ENCODE measurements around the gene TOP3A.
"Not testable (repeated sequence)": the region's sequence is repeated elsewhere in the genome, so short reads cannot be mapped to it uniquely, and the experiment has no call there.

TOP3A gene

DNA sequence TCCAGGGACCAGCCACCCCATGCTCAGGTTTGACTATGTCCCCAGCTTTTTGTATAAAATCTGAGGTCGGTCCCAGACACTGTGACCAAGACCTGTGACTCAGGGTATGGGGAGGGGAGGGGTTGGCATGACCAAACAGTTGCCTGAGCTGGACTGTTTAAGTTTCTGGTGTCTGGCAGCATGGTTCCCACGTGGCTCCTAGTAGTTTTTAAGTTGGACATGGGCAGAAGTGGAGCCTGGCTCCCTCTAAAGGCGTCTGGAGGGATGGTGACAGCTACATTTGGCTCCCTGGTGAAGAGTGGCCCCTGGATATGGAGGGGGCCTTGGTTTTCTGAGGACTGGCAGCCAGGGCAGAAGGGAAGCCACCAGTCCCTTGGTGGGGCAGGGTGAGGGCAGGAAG is 8.2 kb upstream of the TOP3A start:
- DNase-seq = no peak

DNA sequence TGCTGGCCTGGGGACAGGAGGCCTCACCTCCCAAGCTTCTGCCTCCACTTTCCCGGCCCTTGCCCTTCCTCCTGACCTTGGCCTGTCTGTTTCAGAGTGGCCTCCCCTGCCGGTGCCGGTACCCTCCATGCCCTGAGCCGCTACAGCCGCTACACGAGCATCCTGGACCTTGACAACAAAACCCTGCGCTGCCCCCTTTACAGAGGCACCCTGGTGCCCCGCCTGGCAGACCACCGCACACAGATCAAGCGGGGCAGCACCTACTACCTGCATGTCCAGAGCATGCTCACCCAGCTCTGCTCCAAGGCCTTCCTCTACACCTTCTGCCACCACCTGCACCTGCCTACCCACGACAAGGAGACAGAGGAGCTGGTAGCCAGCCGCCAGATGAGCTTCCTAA is 7.7 kb upstream of the TOP3A start:
- DNase-seq = no peak

DNA sequence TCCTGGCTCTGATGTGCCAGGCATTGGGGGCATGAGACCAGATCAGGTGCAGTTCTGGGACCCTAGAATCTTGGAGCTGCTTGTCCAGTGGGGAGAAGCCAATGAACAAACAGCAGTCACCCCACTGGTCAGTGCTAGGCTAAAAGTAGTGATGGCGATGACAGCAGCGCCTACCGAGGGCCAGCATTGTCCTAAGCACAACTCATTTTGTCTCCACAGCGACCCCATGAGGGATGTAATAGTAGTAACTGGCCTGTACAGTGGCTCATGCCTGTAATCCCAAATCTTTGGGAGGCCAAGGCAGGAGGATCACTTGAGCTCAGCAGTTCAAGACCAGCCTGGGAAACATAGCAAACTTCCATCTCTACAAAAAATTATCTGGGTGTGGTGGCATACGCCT is 6.5 kb upstream of the TOP3A start:
- DNase-seq = no peak

DNA sequence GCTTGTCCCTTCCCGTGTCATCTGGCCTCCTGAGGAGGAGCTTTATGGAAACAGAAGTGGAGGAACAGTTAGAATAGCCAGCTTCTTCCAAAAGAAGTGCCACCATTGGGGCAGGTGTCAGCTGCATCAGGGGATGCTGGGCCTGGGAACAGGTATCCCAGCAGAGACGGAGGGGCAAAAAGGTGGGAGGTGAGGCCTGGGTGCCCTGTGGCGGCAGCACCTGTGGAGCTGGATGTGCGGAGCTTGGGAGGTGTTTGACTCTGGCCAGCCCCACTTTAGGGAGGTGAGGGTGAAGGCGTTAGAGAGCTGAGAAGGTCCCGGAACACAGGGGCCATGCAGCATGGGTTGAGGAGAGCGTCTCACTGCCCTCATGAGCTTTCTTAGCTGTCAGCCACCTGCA is 5.5 kb upstream of the TOP3A start:
- no peak for DNase-seq

DNA sequence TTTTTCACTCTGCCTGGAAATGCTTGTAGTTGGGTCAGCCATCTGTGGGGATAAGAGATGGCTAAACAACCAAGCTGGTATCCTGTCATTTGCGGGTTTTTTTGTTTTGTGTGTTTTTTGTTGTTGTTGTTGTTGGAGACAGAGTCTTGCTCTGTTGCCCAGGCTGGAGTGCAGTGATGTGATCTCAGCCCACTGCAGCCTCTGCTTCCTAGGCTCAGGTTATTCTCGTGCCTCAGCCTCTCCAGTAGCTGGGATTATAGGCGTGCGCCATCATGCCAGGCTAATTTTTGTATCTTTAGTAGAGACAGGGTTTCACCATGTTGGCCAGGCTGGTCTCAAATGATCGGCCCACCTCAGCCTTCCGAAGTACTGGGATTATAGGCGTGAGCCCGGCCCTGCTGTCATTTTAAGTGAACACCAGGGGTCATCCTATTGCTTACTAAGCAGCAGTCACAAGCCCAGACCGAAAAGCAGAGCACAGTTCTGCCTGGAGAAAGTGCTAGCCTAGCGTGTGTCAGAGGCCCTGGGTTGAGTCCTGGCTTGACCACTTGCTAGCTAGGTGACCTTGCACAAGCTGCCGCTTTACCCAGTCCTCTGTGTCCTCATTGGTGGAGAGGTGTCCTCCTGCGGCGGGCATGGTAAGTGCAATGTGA is 4.9 kb upstream of the TOP3A start:
- DNase-seq = peak; percentile 32

DNA sequence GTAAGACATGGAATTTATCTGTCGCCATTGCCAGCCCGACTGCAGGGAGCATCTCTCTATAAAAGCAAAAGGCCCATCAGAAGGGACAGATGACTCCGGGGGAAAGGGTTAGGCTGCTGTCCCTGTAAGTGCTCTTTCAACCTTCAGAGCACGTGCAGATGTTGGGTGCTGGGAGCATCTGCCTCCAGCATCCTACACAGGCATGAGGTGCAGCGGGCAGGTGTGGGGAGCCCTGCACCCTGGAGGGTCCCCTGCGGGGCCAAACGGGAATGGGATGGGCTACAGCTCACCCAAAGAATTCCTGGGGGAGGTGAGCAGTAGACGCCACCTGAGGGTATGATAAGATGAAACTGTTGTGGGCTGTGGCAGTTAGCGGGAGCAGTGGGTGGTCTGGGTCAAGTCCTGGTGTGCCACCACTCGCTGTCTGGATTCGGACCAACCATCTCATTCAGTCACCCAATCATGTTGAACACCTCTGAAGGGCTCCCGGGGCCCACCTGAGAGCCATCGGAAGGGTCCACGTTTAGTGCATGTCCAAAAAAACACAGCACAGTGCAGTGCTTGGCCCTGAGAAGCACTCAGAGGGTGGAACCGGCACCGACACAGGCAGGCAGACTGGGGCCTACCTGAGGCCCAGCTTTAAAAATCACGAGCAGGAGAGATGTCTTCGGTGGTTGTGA is 4.1 kb upstream of the TOP3A start:
- no peak for DNase-seq

DNA sequence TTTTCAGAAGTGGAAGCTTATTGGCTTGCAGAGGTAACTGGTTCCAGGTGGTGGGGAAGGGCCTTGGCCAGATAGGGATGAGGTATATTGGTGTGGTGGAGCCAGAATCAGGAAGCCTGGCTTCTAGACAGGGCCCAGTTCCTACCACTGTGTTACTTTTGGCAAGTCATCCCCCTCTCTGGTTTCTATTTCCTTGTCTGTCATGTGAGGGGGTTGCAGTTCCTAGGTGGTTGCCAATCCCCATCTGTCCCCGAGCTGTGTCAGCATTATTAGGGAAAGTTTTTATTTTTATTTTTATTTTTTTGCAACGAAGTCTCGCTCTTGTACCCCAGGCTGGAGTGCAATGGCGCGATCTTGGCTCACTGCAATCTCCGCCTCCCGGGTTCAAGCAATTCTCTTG is 3.3 kb upstream of the TOP3A start:
- no peak for DNase-seq

DNA sequence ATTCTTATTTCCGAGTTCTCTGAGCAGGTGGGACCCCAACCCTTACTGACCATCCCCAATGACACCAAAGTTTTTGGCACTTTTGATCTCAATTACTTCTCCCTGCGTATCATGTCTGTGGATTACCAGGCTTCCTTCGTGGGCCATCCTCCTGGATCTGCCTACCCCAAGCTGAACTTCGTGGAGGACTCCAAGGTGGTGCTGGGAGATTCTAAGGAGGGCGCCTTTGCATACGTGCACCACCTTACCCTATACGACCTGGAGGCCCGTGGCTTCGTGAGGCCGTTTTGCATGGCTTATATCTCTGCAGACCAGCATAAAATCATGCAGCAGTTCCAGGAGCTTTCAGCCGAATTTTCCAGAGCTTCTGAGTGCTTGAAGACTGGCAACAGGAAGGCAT is 1.2 kb upstream of the TOP3A start:
- DNase-seq = no peak

DNA sequence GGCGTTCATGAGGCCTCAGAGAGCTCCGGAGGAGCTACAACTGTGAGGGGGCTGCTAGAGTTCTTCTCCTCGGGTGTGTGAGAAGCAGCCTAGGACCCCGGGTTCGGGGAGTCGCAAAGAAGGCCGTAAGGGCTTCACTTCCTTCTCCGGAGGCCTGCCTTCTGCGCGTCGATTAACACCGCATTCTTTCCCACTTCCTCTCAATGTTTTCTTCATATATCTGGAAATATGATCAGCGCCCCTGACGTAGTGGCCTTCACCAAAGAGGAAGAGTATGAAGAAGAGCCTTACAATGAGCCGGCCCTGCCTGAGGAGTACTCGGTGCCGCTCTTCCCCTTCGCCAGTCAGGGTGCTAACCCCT is 748 bp upstream of the TOP3A start:
- no peak for DNase-seq

DNA sequence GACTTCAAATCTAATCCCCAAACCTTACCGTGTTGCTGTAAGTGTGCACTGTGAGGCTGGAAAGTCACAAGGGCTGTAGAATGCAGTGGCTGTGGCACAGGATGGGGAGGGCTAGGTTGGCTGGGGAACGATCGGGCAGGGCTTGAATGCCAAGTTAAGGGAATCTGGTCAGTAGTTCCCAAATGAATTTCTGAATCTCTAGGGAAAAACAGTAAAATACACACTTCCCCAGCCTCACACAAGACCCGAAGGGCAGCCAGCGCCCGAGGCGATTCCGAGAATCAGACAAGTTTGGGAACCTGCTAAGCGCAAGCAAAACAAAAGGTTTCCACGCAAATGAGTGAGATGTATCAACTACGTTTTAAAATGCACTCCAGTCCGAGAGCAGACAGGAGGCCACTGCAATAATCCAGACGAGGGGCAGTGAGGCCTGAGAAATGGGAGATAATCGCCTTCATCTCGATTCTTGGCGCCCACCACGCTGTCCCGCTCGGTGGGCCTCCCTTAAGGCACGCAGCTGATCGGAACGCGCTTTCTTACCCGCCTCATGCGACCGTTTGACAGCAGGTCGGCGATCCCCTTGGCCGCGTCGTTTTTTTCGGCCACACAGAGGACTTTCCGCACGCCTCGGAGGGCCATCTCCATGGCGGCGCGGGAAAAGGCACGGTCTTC is 599 bp downstream of the TOP3A start:
- no peak for DNase-seq

DNA sequence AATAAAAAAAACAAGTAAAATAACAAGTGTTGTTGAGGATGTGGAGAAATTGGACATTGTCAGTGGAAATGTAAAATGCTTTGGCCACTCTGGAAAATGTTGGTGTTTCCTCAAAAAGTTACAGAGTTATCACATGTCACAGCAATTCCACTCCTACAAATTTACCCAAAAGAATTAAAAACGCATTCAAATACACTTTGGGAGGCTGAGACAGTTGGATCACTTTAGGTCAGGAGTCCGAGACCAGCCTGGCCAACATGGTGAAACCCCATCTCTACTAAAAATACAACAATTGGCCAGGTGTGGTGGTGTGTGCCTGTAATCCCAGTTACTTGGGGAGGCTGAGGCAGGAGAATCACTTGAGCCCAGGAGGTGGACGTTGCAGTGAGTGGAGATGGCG is 5.6 kb downstream of the TOP3A start:
- DNase-seq = no peak

DNA sequence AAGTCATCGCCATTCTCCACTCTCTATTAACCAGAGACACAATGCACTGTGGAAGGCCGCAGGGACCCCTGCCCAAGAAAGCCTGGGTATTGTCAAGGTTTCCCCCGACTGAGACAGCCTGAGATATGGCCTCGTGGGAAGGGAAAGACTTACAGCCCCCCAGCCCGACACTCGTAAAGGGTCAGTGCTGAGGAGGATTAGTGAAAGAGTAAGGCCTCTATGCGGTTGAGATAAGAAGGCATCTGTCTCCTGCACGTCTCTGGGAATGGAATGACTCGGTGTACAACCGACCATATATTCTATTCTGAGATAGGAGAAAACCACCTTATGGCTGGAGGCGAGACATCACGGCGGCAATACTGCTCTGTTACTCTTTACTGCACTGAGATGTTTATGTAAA is 11.6 kb downstream of the TOP3A start:
- not testable (repeated sequence) for DNase-seq

DNA sequence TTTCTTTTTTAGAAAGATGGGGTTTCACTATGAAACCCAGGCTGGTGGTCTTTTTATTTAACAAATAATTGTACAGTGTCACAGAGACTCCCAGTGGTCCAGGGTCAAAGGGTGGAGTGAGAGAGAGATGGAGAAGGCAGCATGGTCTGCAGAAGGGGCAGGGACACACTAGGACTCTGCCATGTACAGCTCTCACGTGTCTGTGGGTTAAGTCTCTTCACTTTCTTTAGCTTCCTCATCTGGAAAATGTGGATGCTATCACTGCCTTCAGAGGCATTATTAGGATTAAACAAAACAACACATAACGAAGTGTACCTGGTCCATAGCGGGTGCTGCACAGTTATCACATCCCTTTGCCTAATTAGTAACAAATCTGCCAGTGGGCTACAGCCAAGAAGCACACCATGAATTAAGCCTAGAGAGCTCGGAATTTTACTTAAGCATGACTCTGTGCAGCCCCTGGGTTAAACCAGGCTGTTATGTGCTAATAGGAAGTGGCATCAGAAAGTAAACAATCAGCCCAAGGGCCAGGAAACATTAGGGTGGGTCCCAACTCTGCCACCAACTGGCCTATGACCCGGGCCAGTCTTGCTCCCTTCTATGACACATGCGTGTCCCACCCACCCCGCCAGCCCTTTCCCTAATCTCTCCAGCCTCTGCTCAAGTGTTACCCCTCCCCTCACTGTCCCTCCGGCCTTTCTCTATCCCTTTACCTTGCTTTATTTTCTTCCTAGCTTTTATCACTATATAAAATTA is 13.9 kb downstream of the TOP3A start:
- DNase-seq = no peak

DNA sequence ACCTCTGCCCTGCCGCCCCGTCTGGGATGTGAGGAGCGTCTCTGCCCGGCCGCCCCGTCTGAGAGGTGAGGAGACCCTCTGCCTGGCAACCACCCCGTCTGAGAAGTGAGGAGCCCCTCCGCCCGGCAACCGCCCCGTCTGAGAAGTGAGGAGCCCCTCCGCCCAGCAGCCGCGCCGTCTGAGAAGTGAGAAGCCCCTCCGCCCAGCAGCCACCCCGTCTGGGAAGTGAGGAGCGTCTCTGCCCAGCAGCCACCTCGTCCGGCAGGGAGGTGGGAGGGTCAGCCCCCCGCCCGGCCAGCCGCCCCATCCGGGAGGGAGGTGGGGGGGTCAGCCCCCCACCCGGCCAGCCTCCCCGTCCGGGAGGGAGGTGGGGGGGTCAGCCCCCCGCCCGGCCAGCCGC is 16.7 kb downstream of the TOP3A start:
- DNase-seq = not testable (repeated sequence)

DNA sequence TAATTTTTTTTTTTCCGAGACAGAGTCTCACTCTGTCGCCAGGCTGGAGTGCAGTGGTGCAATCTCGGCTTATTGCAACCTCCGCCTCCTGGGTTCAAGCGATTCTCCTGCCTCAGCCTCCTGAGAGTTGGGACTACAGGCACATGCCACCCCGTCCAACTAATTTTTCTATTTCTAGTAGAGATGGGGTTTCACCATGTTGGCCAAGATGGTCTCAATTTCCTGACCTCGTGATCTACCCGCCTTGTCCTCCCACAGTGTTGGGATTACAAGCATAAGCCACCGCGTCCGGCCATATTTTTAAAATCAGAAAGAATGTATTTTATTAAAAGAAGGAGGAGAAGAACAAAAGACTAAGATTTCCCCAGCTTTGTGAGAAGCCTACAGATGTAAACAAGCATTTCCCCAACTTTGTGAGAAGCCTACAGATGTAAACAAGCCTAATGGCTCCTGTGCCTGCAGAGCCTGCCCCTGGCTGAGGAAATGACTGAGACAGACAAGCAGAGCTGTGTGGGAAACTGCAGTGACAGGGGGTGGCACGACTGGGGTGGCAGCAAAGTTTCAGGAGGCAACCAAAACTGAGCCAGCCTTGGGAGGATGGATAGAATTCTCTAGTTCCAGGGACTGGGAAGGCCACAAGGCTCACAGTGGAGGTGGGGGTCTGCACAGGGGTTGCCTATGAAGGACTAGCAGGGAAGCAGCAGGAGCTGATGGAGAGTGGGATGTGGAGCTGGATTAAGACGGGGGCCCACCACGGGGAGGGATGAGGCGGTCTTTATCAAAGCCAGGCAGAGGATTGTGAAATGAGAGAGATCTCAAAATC is 22.9 kb downstream of the TOP3A start:
- no peak for DNase-seq

DNA sequence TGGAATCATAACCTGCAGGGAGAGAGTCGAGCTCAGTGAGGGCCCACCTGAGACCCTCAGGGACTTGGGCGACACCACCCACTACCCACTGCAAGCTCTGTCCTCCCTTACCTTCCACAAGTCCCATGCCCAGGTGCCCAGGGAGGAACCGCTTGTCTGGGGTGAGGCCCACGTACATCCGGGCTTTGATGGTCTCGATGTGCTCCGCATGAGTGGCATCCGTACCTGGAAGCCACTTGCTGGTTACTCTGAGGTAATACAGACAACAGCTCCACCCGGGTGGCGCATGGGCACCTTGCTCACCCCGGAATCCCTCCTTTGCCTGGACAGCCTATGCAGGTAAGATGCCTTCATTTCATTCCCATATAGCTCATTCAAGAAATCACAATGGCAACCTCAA is 29.5 kb downstream of the TOP3A start:
- DNase-seq = no peak

DNA sequence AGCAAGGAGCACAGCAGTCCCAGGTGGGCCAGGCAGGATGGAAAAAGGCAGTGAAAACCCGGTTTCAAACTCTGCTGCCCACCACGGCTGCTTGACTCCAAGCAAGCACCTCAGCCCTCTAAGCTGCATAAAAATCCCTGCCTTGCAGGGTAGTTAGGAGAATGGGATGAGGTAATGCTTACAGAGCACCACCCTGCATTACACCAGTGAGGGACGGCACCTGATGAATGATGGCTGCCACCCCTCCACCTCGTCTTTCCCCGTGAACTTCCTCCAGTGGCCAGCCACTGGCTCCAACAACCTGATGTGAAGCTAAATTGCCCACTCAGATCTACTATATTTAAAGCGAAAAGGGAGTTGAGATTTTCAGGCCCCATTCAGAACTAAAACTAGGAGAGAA is 33.0 kb downstream of the TOP3A start:
- DNase-seq = no peak

DNA sequence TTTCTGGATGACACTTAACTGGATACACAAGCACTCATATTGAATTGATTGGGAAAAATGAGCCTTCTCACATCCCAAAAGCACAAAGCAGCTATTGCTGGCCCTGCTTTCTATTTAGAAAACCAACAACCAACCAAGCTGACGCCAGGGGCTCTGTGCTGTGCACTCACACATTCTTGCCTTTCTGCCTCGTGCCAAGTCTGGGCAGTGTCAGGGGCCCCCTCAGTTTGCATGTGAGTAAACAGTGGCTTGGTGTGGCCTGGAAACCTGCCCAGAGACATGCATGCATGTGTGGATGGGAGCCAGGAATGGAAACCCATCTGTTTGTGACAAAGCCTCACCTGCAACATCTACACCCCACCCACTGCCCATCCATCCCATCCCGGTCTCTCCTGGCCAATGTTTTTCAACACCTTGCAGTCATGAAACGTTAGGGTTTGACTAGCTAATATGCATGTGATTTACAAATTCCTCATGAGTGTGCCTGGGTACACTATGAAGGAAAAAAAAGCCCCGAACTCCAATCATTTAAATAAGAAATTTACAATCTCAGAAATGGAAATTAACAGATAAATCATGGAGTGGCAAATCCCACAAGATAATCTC is 33.9 kb downstream of the TOP3A start:
- peak; percentile 30 for DNase-seq

DNA sequence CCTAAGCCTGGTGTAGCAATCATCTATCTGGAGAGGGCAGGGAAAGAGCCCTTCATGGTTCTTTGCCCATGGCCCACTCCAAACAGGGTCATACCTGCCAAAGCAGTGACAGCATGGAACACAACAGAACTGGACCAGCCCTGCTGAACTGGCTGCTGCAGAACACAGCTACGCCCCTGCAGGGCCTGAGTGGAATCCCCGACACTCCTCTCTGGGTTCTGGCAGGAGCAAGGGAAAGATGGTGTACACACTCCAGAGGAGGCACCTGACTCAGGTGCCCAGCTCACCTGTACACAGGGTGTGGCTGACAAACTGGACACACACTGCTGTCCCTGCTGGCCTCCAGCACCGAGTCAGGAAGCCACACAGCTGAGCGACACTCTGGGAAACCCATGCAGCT is 34.5 kb downstream of the TOP3A start:
- no peak for DNase-seq

DNA sequence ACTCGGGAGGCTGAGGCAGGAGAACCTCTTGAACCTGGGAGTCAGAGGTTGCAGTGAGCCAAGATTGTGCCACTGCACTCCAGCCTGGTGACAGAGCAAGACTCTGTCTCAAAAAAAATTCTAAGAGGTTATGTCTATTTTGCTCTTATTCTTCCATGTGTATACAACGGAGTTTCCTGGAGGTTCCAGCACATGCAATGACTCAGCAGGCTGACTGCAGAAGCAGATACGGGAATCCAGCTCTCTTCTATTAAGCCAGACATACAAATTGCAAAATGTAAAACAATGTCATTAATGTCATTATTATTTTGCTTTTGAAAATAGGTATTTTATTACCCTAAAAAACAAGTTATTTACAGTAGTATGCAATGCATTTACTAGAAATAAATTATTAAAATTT is 35.9 kb downstream of the TOP3A start:
- DNase-seq = no peak

DNA sequence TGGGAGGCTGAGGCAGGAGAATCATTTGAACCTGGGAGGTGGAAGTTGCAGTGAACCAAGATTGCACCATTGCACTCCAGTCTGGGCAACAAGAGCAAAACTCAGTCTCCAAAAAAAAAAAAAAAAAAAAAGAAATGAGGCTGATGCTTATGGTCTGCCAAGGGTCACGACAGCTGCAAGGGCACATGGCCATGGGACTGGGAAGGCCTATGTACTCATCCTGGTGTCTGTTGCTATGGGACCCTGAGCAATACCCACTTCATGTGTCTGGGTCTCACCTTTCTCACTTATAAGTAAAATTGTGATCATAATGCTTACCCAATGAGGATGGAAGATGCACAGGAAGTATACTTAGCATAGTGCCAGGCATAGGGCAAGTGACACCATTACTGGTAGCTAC is 37.7 kb downstream of the TOP3A start:
- DNase-seq = no peak

All from NCI-H1694 treated with DMSO at 0.1 percent for 48 hours (cell line).